GM12872 (cell line): Measurements from ENCODE around the gene FYN.

ENCODE experiments used
- TF ChIP-seq, protein P1 (sequence below): IDR thresholded peaks from 3 replicates; pipeline ENCODE4 v1.5.1; 2011; ENCODE audit warnings: low read depth, mild to moderate bottlenecking, low read length, moderate library complexity; ENCODE audit not compliant: insufficient read depth

FYN gene

DNA sequence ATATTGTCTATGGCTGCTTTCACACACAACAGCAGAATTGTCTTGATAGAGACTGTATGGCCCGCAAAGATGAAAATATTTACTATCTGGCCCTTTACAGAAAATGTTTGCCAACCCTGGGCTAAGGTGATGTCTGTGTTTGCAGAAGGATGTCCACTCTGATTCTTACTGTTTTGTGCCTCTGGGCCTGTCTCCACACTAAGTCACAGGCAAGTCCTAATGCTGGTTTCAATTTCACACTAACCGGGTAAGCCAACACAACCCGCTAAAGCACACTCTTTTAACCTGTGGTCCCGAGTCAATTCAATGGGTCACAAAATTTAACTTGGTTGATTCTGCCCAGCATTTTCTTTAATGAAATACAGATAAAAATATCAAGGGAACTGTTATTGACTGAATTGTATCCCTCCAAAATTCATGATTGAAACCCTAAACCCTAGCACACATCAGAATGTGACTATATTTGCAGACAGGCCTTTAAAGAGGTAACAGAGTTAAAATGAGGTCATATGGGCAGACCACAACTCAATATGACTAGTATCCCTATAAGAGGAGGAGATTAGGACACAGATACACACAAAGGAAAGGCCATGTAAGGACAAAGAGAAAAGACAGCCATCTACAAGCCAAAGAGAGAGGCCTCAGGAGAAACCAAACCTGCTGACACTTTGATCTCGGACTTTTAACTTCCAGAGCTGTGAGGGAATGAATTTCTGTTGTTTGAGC is 78.4 kb downstream of the FYN start:
- TF ChIP-seq, protein P1, sequence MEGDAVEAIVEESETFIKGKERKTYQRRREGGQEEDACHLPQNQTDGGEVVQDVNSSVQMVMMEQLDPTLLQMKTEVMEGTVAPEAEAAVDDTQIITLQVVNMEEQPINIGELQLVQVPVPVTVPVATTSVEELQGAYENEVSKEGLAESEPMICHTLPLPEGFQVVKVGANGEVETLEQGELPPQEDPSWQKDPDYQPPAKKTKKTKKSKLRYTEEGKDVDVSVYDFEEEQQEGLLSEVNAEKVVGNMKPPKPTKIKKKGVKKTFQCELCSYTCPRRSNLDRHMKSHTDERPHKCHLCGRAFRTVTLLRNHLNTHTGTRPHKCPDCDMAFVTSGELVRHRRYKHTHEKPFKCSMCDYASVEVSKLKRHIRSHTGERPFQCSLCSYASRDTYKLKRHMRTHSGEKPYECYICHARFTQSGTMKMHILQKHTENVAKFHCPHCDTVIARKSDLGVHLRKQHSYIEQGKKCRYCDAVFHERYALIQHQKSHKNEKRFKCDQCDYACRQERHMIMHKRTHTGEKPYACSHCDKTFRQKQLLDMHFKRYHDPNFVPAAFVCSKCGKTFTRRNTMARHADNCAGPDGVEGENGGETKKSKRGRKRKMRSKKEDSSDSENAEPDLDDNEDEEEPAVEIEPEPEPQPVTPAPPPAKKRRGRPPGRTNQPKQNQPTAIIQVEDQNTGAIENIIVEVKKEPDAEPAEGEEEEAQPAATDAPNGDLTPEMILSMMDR, result no peak

DNA sequence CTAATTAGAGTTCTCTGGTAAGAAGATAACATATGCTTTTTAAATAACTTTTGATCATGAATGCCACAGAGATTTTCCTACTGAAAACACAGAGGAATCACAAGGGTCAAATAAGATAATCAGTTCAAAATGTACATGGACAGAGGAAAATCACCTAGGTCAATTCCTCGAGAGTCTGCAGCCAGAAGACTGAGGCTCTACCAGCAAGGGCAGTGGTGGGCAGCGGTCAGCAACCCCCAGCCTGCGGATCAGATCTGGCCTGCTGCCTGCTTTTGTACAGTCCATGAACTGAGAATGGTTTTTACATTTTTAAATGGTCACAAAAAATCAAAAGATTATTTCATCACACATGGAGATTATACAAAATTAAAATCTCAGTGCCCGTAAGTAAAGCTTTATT is 79.0 kb downstream of the FYN start:
- TF ChIP-seq, protein P1, result no peak

DNA sequence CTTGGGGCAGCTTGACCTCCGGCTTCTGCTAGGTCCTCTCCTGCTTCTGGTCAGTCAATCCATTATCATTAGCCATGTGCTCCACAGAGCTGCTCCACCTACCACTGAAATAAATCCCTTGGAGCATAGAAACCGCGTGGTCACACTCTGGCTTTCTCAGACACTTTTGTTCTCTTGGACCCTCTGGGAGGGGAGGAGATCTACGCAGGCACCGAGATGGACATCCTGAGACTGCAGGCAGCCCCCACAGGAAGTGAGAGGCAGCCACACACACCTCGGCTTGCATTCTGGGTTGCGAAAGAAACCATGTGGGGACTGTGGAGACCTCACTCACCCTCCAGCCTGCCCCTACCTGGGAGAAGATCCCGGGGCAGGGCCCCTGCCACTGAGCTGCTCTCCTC is 79.5 kb downstream of the FYN start:
- TF ChIP-seq, protein P1, result no peak

DNA sequence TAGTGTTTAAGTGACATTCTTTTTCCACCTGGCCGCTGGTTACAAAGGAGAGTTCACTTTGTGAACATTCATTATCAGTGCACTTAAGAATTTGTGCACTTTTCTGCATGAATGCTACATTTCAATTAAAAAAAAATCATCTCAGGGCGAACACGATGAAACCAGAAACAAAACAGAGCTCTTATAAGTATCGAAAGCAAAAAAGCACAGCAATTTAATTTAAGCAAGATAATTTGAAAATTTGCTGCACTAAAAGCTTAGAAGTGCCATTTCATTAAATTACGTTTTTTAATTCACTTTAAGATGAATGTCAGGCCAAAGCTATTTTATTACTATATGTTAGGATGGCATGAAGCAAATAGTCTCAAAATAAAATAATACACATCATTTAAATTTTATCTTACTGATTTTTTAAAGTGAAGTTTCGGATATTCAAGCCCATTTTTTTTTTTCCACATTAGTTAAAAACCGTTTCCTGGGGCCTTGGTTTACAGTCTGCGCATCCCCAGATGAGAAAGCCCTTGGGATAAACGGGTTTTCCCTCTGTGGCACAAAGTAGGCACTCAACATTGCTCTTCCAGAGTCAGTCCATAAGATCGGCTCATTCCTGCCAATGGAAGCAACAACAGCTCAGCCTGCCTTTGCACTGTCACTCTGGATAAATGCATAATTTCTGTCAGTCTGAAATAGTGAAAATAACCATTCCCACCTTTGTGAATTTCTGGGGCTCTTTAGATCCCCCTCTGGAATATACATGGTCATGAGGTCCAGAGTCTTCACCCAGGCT is 80.1 kb downstream of the FYN start:
- TF ChIP-seq, protein P1, result no peak

DNA sequence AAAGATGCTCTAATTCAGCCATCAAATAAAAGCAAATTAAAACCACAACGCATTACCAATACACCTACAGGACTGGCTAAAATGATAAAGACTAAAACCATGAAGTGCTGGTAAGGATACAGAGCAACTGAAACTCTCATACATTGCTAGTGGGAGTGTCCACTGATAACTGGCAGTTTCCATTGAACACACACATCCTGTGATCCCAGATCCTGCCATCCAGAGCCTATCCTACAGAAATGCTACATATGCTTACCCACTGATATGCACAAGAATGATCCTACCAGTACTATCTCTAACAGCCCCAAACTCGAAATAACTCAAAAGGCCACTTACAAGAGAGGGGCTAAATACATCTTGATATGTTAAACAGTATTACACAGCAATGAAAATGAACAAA is 81.0 kb downstream of the FYN start:
- TF ChIP-seq, protein P1, result no peak

DNA sequence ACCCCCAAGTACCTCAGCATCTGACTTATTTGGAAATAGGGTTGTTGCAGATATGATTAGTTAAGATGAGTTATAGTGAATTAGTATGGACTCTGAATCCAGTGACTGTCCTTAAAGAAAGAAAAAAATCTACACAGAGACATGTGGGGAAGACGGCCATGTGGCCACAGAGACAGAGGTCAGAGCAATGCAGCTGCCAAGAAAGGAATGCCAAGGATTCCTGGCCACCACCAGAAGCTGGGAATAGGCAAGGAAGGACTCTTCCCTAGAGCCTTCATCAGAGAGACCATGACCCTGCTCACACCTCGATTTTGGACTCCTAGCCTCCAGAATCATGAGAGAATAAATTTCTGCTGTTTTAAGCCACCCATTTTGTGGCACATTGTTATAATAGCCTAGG is 81.8 kb downstream of the FYN start:
- TF ChIP-seq, protein P1, result no peak

DNA sequence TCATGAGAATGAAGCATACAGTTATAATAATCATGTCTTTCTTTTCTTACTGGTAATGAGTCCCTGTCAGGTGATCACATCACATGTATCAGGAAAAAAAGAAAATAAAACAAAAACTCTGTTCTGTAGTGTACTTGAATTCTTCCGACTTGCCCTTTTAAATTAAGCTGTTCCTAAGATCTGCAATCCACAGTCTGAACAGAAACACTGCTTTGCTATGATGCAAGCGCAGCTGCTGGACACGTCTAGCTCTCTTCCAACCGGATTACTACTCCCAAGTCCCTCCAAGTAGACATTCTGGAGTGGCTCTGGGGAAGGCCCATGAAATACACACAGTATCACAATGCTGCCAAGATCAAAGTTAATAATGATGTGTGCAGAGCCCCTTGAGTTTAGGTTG is 83.7 kb downstream of the FYN start:
- TF ChIP-seq, protein P1, result no peak
